HCT116 (cell line): ENCODE results near the gene B4GALNT3. TPM values are rescaled to one million over a fixed set of nuclear protein-coding genes. Genes with fewer than 3 reads are reported as not detected.

ENCODE experiments used
- ATAC-seq: fragments of 200-7000 bp; cut with Tn5 transposase; 2 replicates; pipeline ENCODE4 v1.9.1; 2020; ENCODE audit warnings: mild to moderate bottlenecking, moderate library complexity
- BruUV-seq: library from RNA; stranded (reverse); fragments of 400-500 nt; replicated peaks from 2 replicates; lab custom pipeline; 2021; lab: Mats Ljungman, UMichigan
- CTCF ChIA-PET: fragments of 300-600 bp; sonication (Branson Sonifier 250); formaldehyde crosslinking; loops from one replicate; lab custom pipeline; 2021; ENCODE audit warnings: antibody characterized with exemption; lab: Charles Lee
- POLR2A ChIA-PET: fragments of 300-600, 350-600 bp; sonication (Branson Sonifier 250); formaldehyde crosslinking; loops from one replicate; lab custom pipeline; 2021; ENCODE audit warnings: antibody characterized with exemption; lab: Charles Lee
- RAD21 ChIA-PET, 2 experiments: fragments of 300-600 bp; sonication (Branson Sonifier 250); formaldehyde crosslinking; loops; one replicate each; lab custom pipeline; 2023; ENCODE audit warnings: low total read pairs in 2 of 2; ENCODE audit not compliant: uncharacterized antibody in 2 of 2, unreplicated experiment in 2 of 2, low non-redundant PET in 1 of 2; lab: Charles Lee
- DNase-seq: peaks from one replicate; pipeline ENCODE4 v3.0.0-alpha.2; 2010; ENCODE audit warnings: low read depth, low spot score
- H2AFZ ChIP-seq: fragments of 200-600 bp; shearing (Covaris generic), sonication (generic); 2 replicates; pipeline ENCODE4 v1.6.1; 2017; ENCODE audit warnings: low read depth, mixed run types, mixed read lengths, antibody characterized with exemption, low read length; ENCODE audit not compliant: poor library complexity, severe bottlenecking
- H3K27ac ChIP-seq: 2 replicates; pipeline ENCODE4 v1.5.1; 2012; ENCODE audit warnings: low read depth, low read length
- H3K27me3 ChIP-seq: fragments of 200-600 bp; sonication (generic); 2 replicates; pipeline ENCODE4 v1.6.1; 2016; ENCODE audit warnings: mixed run types, low read length, mixed read lengths; ENCODE audit not compliant: insufficient read depth
- H3K36me3 ChIP-seq, 2 experiments: fragments of 200-500 bp in 1 of 2; fragments of 200-600 bp in 1 of 2; sonication (Bioruptor generic) in 1 of 2; sonication (generic) in 1 of 2; 2 replicates each; pipeline versions ENCODE4 v1.5.1 to v1.6.1; 2014 to 2016; ENCODE audit warnings: low read length in 2 of 2, inconsistent platforms in 1 of 2, mixed read lengths in 1 of 2, mixed run types in 1 of 2; ENCODE audit not compliant: insufficient read depth in 2 of 2, control insufficient read depth in 1 of 2
- H3K4me1 ChIP-seq, 2 experiments: fragments of 200-600 bp in 1 of 2; sonication (generic) in 1 of 2; 2 replicates each; pipeline versions ENCODE4 v1.5.1 to v1.6.1; 2012 to 2017; ENCODE audit warnings: low read length in 2 of 2, inconsistent platforms in 1 of 2, mild to moderate bottlenecking in 1 of 2, mixed read lengths in 1 of 2, mixed run types in 1 of 2, moderate library complexity in 1 of 2; ENCODE audit not compliant: insufficient read depth in 2 of 2, control insufficient read depth in 1 of 2
- H3K4me2 ChIP-seq: fragments of 200-600 bp; sonication (generic); 2 replicates; pipeline ENCODE4 v1.6.1; 2017; ENCODE audit warnings: mixed run types, low read length, mixed read lengths
- H3K4me3 ChIP-seq, 2 experiments: fragments of 200-600 bp in 1 of 2; sonication (generic) in 1 of 2; replicated peaks in 1 of 2; 2 replicates each; pipeline ENCODE4 v1.5.1; 2011 to 2016; ENCODE audit warnings: low read length in 2 of 2, control low read depth in 1 of 2, low read depth in 1 of 2, mild to moderate bottlenecking in 1 of 2, mixed read lengths in 1 of 2, mixed run types in 1 of 2
- H3K79me2 ChIP-seq: fragments of 200-600 bp; sonication (generic); 2 replicates; pipeline ENCODE4 v1.6.1; 2017; ENCODE audit warnings: mild to moderate bottlenecking, mixed run types, low read length, moderate library complexity, mixed read lengths; ENCODE audit not compliant: insufficient read depth
- H3K9ac ChIP-seq: fragments of 200-600 bp; sonication (generic); 2 replicates; pipeline ENCODE4 v1.6.1; 2016; ENCODE audit warnings: low read length, mixed read lengths
- H3K9me2 ChIP-seq: fragments of 200-600 bp; sonication (generic), shearing (Covaris generic); 2 replicates; pipeline ENCODE4 v1.6.1; 2017; ENCODE audit warnings: mixed run types, mild to moderate bottlenecking, moderate library complexity; ENCODE audit not compliant: insufficient read depth
- H3K9me3 ChIP-seq, 2 experiments: fragments of 200-500 bp in 1 of 2; fragments of 200-600 bp in 1 of 2; sonication (Bioruptor generic) in 1 of 2; sonication (generic) in 1 of 2; 2 replicates each; pipeline ENCODE4 v1.6.1; 2014 to 2017; ENCODE audit warnings: low read length in 2 of 2, mixed read lengths in 2 of 2, inconsistent platforms in 1 of 2, low read depth in 1 of 2, mild to moderate bottlenecking in 1 of 2, mixed run types in 1 of 2, moderate library complexity in 1 of 2; ENCODE audit not compliant: control insufficient read depth in 1 of 2, insufficient read depth in 1 of 2
- H4K20me1 ChIP-seq: fragments of 200-600 bp; sonication (generic), shearing (Covaris generic); 2 replicates; pipeline ENCODE4 v1.6.1; 2017; ENCODE audit warnings: mixed run types, mild to moderate bottlenecking, moderate library complexity; ENCODE audit not compliant: insufficient read depth
- ATF3 ChIP-seq: IDR thresholded peaks from 2 replicates; pipeline ENCODE4 v1.6.1; 2012
- CBX3 ChIP-seq: IDR thresholded peaks from 2 replicates; pipeline ENCODE4 v1.6.1; 2012; ENCODE audit warnings: low read depth
- CEBPB ChIP-seq: IDR thresholded peaks from 2 replicates; pipeline ENCODE4 v1.6.1; 2012; ENCODE audit warnings: low read depth
- CTCF ChIP-seq, 3 experiments: fragments of 200-600 bp in 1 of 3; sonication (generic) in 1 of 3; IDR thresholded peaks in 2 of 3; conservative IDR thresholded peaks in 1 of 3; 2 replicates each; pipeline ENCODE4 v1.5.1; 2012 to 2017; ENCODE audit warnings: low read depth in 2 of 3, low read length in 2 of 3, antibody characterized with exemption in 1 of 3, borderline replicate concordance in 1 of 3, control low read depth in 1 of 3, mild to moderate bottlenecking in 1 of 3, mixed read lengths in 1 of 3, mixed run types in 1 of 3, moderate library complexity in 1 of 3; ENCODE audit not compliant: insufficient read depth in 1 of 3
- EGR1 ChIP-seq: IDR thresholded peaks from 2 replicates; pipeline ENCODE4 v1.6.1; 2012; ENCODE audit warnings: low read depth
- ELF1 ChIP-seq: IDR thresholded peaks from 2 replicates; pipeline ENCODE4 v1.6.1; 2012; ENCODE audit warnings: low read depth, borderline replicate concordance
- EZH2 ChIP-seq: fragments of 200-600 bp; sonication (generic); IDR thresholded peaks from 2 replicates; pipeline ENCODE4 v1.6.1; 2017; ENCODE audit warnings: antibody characterized with exemption, mixed run types
- FOSL1 ChIP-seq: IDR thresholded peaks from 2 replicates; pipeline ENCODE4 v1.6.1; 2012; ENCODE audit warnings: low read depth
- MAX ChIP-seq: IDR thresholded peaks from 2 replicates; pipeline ENCODE4 v1.6.1; 2012
- POLR2A ChIP-seq: IDR thresholded peaks from 2 replicates; pipeline ENCODE4 v1.7.0; 2011; ENCODE audit warnings: borderline replicate concordance; ENCODE audit not compliant: insufficient read depth, insufficient read length; ENCODE audit errors: extremely low read depth
- POLR2AphosphoS5 ChIP-seq: IDR thresholded peaks from 2 replicates; pipeline ENCODE4 v1.6.1; 2011; ENCODE audit warnings: mild to moderate bottlenecking, low read depth, low read length, moderate library complexity
- REST ChIP-seq: IDR thresholded peaks from 2 replicates; pipeline ENCODE4 v1.6.1; 2012; ENCODE audit warnings: low read depth
- SIN3A ChIP-seq: IDR thresholded peaks from 2 replicates; pipeline ENCODE4 v1.6.1; 2012; ENCODE audit warnings: low read depth
- SP1 ChIP-seq: IDR thresholded peaks from 2 replicates; pipeline ENCODE4 v1.6.1; 2012; ENCODE audit warnings: low read depth
- SRF ChIP-seq: IDR thresholded peaks from 2 replicates; pipeline ENCODE4 v1.6.1; 2012; ENCODE audit warnings: low read depth
- YY1 ChIP-seq: IDR thresholded peaks from 2 replicates; pipeline ENCODE4 v1.6.1; 2011; ENCODE audit warnings: low read length, low read depth, moderate library complexity, mild to moderate bottlenecking; ENCODE audit not compliant: insufficient replicate concordance; ENCODE audit errors: extremely low read depth
- ZBTB33 ChIP-seq: IDR thresholded peaks from 2 replicates; pipeline ENCODE4 v1.6.1; 2011; ENCODE audit warnings: mild to moderate bottlenecking, low read length, moderate library complexity; ENCODE audit not compliant: insufficient replicate concordance; ENCODE audit errors: extremely low read depth
- ZFX ChIP-seq: fragments of 450-650 bp; IDR thresholded peaks from 2 replicates; pipeline ENCODE4 v1.6.1; 2017
- ZNF274 ChIP-seq: fragments of 200-500 bp; sonication (Bioruptor generic); IDR thresholded peaks from 2 replicates; pipeline ENCODE4 v1.6.1; 2014; ENCODE audit warnings: mild to moderate bottlenecking, low read depth, low read length, inconsistent platforms
- intact Hi-C: fragments of 100-400 bp; cut with micrococcal nuclease; formaldehyde crosslinking; loops from 2 replicates; pipeline ENCODE4 v1.10.0; 2022
- total RNA-seq: library from RNA; stranded (reverse); gene quantifications from one replicate; pipeline ENCODE4 v1.2.1, GENCODE V29; 2021; ENCODE audit not compliant: unreplicated experiment

Gene B4GALNT3
- total RNA-seq, 1 experiment from 2014 or later, result 18.2 TPM

GRCh38 chr12:535396-535795, 75.7 kb downstream of the B4GALNT3 start:
- H3K9me2 ChIP-seq, result no peaks in the 10 kb centered on the region
- no peak for ATAC-seq
- DNase-seq, result no peak
- no TSS peak for BruUV-seq
- TF ChIP-seq CTCF (IDR thresholded peaks at IDR 0.05 in 2 of 3, conservative IDR thresholded peaks at IDR 0.05 in 1 of 3; ENCODE audit: borderline replicate concordance in 1 of 3, insufficient read depth in 1 of 3, low read depth in 2 of 3, low read length in 2 of 3) (no peak), ZBTB33 (no peak), EZH2 (no peak), CEBPB (no peak), SRF (no peak), CBX3 (no peak), MAX (no peak), ZFX (no peak), ATF3 (no peak), YY1 (no peak), FOSL1 (no peak), POLR2AphosphoS5 (no peak), POLR2A (no peak), SIN3A (no peak), ELF1 (no peak), SP1 (no peak), EGR1 (no peak), ZNF274 (no peak), REST (no peak)
- no peak overlapping the region for H3K9ac ChIP-seq
- no peaks in the 10 kb centered on the region for H3K27me3 ChIP-seq
- no peak overlapping the region for H3K4me3 ChIP-seq
- peaks cover 4 to 5% of the 10 kb centered on the region in 2 experiments; a peak in 2 of 4 replicates for H3K9me3 ChIP-seq
- no peaks in the 10 kb centered on the region for H4K20me1 ChIP-seq
- CTCF ChIA-PET, result no interaction called here
- no peak overlapping the region for H3K27ac ChIP-seq
- RAD21 ChIA-PET, result no interaction called here
- peaks cover 19 to 23% of the 10 kb centered on the region in 2 experiments for H3K4me1 ChIP-seq
- intact Hi-C loops, result no loop called here
- H2AFZ ChIP-seq, result no peak overlapping the region
- no peak overlapping the region for H3K4me2 ChIP-seq
- no peaks in the 10 kb centered on the region for H3K36me3 ChIP-seq
- POLR2A ChIA-PET, result no interaction called here
- H3K79me2 ChIP-seq, result no peaks in the 10 kb centered on the region
